HepG2 (cell line): ENCODE data around the gene COPS3. TPM values are rescaled to one million over a fixed set of nuclear protein-coding genes. Genes with fewer than 3 reads are reported as not detected.

Experiments
- ATF7 ChIP-seq, 2 experiments: fragments of 450-650 bp in 1 of 2; sonication (generic) in 1 of 2; formaldehyde crosslinking in 1 of 2; IDR thresholded peaks; 2 replicates each; pipeline versions ENCODE4 v1.4.0 to v1.6.1; 2016 to 2020; ENCODE audit warnings: antibody characterized with exemption in 1 of 2, mild to moderate bottlenecking in 1 of 2, missing genetic modification reagents in 1 of 2
- CBX5 ChIP-seq: sonication (generic); formaldehyde crosslinking; IDR thresholded peaks from 2 replicates; pipeline ENCODE4 v1.4.0; 2020; ENCODE audit warnings: missing genetic modification reagents, borderline replicate concordance
- DNMT1 ChIP-seq: sonication (generic); formaldehyde crosslinking; IDR thresholded peaks from 2 replicates; pipeline ENCODE4 v1.5.1; 2020; ENCODE audit warnings: mild to moderate bottlenecking, missing genetic modification reagents
- GMEB2 ChIP-seq: IDR thresholded peaks from 2 replicates; pipeline ENCODE4 v1.6.1; 2016; ENCODE audit warnings: missing biosample characterization, missing genetic modification reagents, low read depth
- HES4 ChIP-seq: sonication (generic); formaldehyde crosslinking; IDR thresholded peaks from 2 replicates; pipeline ENCODE4 v1.9.0; 2021; ENCODE audit warnings: mild to moderate bottlenecking, missing genetic modification reagents, borderline replicate concordance
- HNF1A ChIP-seq, 2 experiments: sonication (generic) in 1 of 2; formaldehyde crosslinking in 1 of 2; IDR thresholded peaks; 2 replicates each; pipeline versions ENCODE4 v1.4.0 to v1.6.1; 2016 to 2020; ENCODE audit warnings: borderline replicate concordance in 1 of 2, low read depth in 1 of 2, mild to moderate bottlenecking in 1 of 2, missing genetic modification reagents in 1 of 2
- MXD4 ChIP-seq: IDR thresholded peaks from 2 replicates; pipeline ENCODE4 v1.6.1; 2016; ENCODE audit warnings: mild to moderate bottlenecking, missing biosample characterization, missing genetic modification reagents
- NFE2L2 ChIP-seq: fragments of 150-350 bp; IDR thresholded peaks from 2 replicates; pipeline ENCODE4 v1.6.1; 2014; ENCODE audit warnings: low read length
- NR3C1 ChIP-seq: sonication (generic); formaldehyde crosslinking; IDR thresholded peaks from 2 replicates; pipeline ENCODE4 v1.4.0; 2020; ENCODE audit warnings: missing genetic modification reagents
- PRDM4 ChIP-seq: sonication (generic); formaldehyde crosslinking; IDR thresholded peaks from 2 replicates; pipeline ENCODE4 v1.9.0; 2021; ENCODE audit warnings: missing genetic modification reagents, borderline replicate concordance
- RFXANK ChIP-seq: IDR thresholded peaks from 2 replicates; pipeline ENCODE4 v1.6.1; 2016
- RFXAP ChIP-seq: sonication (generic); formaldehyde crosslinking; IDR thresholded peaks from 2 replicates; pipeline ENCODE4 v1.4.0; 2020; ENCODE audit warnings: missing genetic modification reagents, borderline replicate concordance
- RORA ChIP-seq: sonication (generic); formaldehyde crosslinking; IDR thresholded peaks from 2 replicates; pipeline ENCODE4 v1.5.0; 2020; ENCODE audit warnings: mild to moderate bottlenecking, missing genetic modification reagents, moderate library complexity
- SNAPC2 ChIP-seq: sonication (generic); formaldehyde crosslinking; IDR thresholded peaks from 2 replicates; pipeline ENCODE4 v1.8.1; 2022; ENCODE audit warnings: mild to moderate bottlenecking, missing genetic modification reagents
- XBP1 ChIP-seq: sonication (generic); formaldehyde crosslinking; IDR thresholded peaks from 2 replicates; pipeline ENCODE4 v1.5.0; 2020; ENCODE audit warnings: missing genetic modification reagents
- XRCC5 ChIP-seq: fragments of 200-400 bp; formaldehyde crosslinking; optimal IDR thresholded peaks from 2 replicates; pipeline ENCODE3; 2017; ENCODE audit warnings: mild to moderate bottlenecking, low read length
- ZFYVE20 ChIP-seq: sonication (generic); formaldehyde crosslinking; IDR thresholded peaks from 2 replicates; pipeline ENCODE4 v1.8.0; 2023; ENCODE audit warnings: low read depth, mild to moderate bottlenecking, moderate library complexity, missing genetic modification reagents, borderline replicate concordance
- ZNF460 ChIP-seq: sonication (generic); formaldehyde crosslinking; IDR thresholded peaks from 2 replicates; pipeline ENCODE4 v1.5.1; 2020; ENCODE audit warnings: missing genetic modification reagents, mild to moderate bottlenecking, borderline replicate concordance
- ZSCAN20 ChIP-seq: sonication (generic); formaldehyde crosslinking; IDR thresholded peaks from 2 replicates; pipeline ENCODE4 v1.4.0; 2020; ENCODE audit warnings: missing genetic modification reagents, mild to moderate bottlenecking, borderline replicate concordance
- polyA plus RNA-seq, 8 experiments: library from polyadenylated mRNA; depleted of rRNA in 3 of 8; stranded (reverse) in 7 of 8; unstranded in 1 of 8; fragments of >200 nt; fragmentation: Illumina TruSeq in 4 of 8; extraction: Trizol in 4 of 8; gene quantifications; 2 replicates each; pipeline versions ENCODE4 v1.2.1 to v1.2.3, GENCODE V29; 2011 to 2016; ENCODE audit warnings: low read depth in 4 of 8, missing spikeins in 1 of 8, mixed read lengths in 1 of 8; ENCODE audit not compliant: insufficient read depth in 1 of 8
- total RNA-seq, 5 experiments: library from RNA; depleted of rRNA; stranded (reverse); fragments of >200 nt; fragmentation: Illumina TruSeq; extraction: Trizol; gene quantifications; 2 replicates each; pipeline ENCODE4 v1.2.3, GENCODE V29; 2016; ENCODE audit warnings: low read depth in 1 of 5

COPS3 gene
- total and polyA plus RNA-seq, 2 of the 13 experiments (the other 11 are each of a cell fraction or from before 2014, with no cell fraction given): 46.3 to 103 TPM

- peak; percentile 21; the same call in 1 of the 2 replicates for TF ChIP-seq HNF1A (IDR thresholded peaks at IDR 0.05; ENCODE audit: low read depth)
- TF ChIP-seq HNF1A (CRISPR knock-in tag; IDR thresholded peaks at IDR 0.05; ENCODE audit: borderline replicate concordance): peak; percentile 62; the same call in 1 of the 2 replicates
- TF ChIP-seq ZNF460 (CRISPR knock-in tag): no peak
- TF ChIP-seq PRDM4 (CRISPR knock-in tag): no peak
- TF ChIP-seq HES4: peak; percentile 21; the same call in 1 of the 2 replicates
- TF ChIP-seq XRCC5: peak; percentile 65
- TF ChIP-seq ATF7 (IDR thresholded peaks at IDR 0.05): peak; percentile 93
- no peak for TF ChIP-seq ATF7 (CRISPR knock-in tag; IDR thresholded peaks at IDR 0.05)
- TF ChIP-seq SNAPC2 (CRISPR knock-in tag): no peak
- TF ChIP-seq NFE2L2: no peak
- peak; percentile 57; the same call in 1 of the 2 replicates for TF ChIP-seq RFXAP (CRISPR knock-in tag)
- peak; percentile 66; the same call in 1 of the 2 replicates for TF ChIP-seq CBX5 (CRISPR knock-in tag)
- TF ChIP-seq DNMT1 (CRISPR knock-in tag): no peak
- TF ChIP-seq NR3C1 (CRISPR knock-in tag): no peak
- 0 out of 2 replicates have a peak, but pooled peaks have one; percentile 23 for TF ChIP-seq XBP1 (CRISPR knock-in tag)
- no peak for TF ChIP-seq RORA (CRISPR knock-in tag)
- no peak for TF ChIP-seq GMEB2 (CRISPR knock-in tag)
- TF ChIP-seq ZSCAN20 (CRISPR knock-in tag): no peak
- no peak; the same call in none of the 2 replicates for TF ChIP-seq MXD4 (CRISPR knock-in tag)
- TF ChIP-seq RFXANK (CRISPR knock-in tag): no peak
- TF ChIP-seq ZFYVE20 (CRISPR knock-in tag): peak; percentile 51; the same call in 1 of the 2 replicates
These were observed 43.8 kb downstream of the COPS3 start, which contains the start of gene FLCN (continued) for GRCh38 chr17:17237026-17237799.
